Measurements from ENCODE around the gene ENDOG.

DNA sequence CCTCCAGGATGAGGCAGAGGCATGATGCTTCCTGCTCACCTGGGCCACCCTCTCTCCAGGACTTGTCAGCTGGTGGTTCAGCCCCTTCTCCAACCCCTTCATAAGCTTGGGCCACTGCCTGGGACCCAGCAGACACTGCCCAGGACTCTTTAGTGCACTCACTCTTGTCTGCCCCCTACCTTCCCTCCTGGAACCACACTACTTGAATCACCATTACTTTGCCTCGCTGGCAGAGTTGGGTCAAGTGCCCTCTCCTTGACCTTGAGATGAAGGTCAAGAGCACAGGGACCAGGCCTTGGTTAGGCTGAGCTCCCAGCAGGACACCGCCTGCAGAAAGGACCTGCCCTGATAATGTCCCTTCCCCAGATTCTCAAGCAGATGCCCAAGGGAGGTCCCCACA is 8.5 kb upstream of the ENDOG start:
- no peak for TF ChIP-seq REST (IDR thresholded peaks at IDR 0.05; ENCODE audit: insufficient read depth in 1 of 2, low read depth in 2 of 2, low read length in 2 of 2)
- TF ChIP-seq POLR2AphosphoS5 (IDR thresholded peaks at IDR 0.05; ENCODE audit: low read depth, low read length): no peak
- TF ChIP-seq SIN3A (IDR thresholded peaks at IDR 0.05; ENCODE audit: borderline replicate concordance, insufficient read depth, low read length): no peak
- TF ChIP-seq TAF1 (IDR thresholded peaks at IDR 0.05; ENCODE audit: borderline replicate concordance, insufficient read depth, low read length): no peak
- no peak for TF ChIP-seq FOXP2 (optimal IDR thresholded peaks at IDR 0.05; ENCODE audit: borderline replicate concordance, extremely low read depth, extremely low read length, insufficient read depth)
